ENCODE results near the gene S100A14. TPM values are rescaled to one million over a fixed set of nuclear protein-coding genes. Genes with fewer than 3 reads are reported as not detected.
A peak's percentile ranks its signal among the peaks of the same experiment; 100 is the strongest.

Gene S100A14
- total and polyA plus RNA-seq, 2 of the 4 experiments (the other 2 are of a cell fraction): 0.10 TPM; not detected in 1

GRCh38 chr1:153598309-153599172 is 17.6 kb downstream of the S100A14 start:
- H3K18ac ChIP-seq (ENCODE audit: low read depth, low read length): no peak overlapping the region
- H2AK9ac ChIP-seq (replicated peaks; ENCODE audit: low read depth, low read length, poor library complexity): peak overlapping the region; percentile 56
- H3K4me1 ChIP-seq (ENCODE audit: control insufficient read depth, insufficient read depth, low read length): peaks cover 8% of the 10 kb centered on the region
- in situ Hi-C loops (cut with MboI; ENCODE audit: low sequenced_read_pairs): no loop called here
- BruUV-seq (replicated peaks): no TSS peak
- CTCF ChIA-PET: interaction anchor here (1.0 kb wide), 1 partner anchor 26 kb away, joined by 3 read pairs; no protein-coding TSS in a partner anchor
- peak overlapping the region; percentile 44; the same call in 1 of the 2 replicates for H4K91ac ChIP-seq (ENCODE audit: insufficient read depth, low read depth, low read length)
- peak overlapping the region; percentile 47 for H2AK5ac ChIP-seq (ENCODE audit: low read depth, low read length)
- H3K27ac ChIP-seq (ENCODE audit: insufficient read depth, low read length): 0 out of 2 replicates have a peak overlapping the region, but pooled peaks have one; percentile 0
- H3K4me2 ChIP-seq (ENCODE audit: low read depth, low read length): no peak overlapping the region
- DNase-seq: peak; percentile 78
- TF ChIP-seq RFX5 (IDR thresholded peaks at IDR 0.05; ENCODE audit: low read depth, low read length) (peak; percentile 64; the same call in 1 of the 2 replicates), NFE2L2 (IDR thresholded peaks at IDR 0.05; ENCODE audit: low read depth, low read length) (no peak)
- no peaks in the 10 kb centered on the region for H3K36me3 ChIP-seq (ENCODE audit: control insufficient read depth, insufficient read depth, low read length)
- peak overlapping the region; percentile 14; the same call in 1 of the 2 replicates for H4K5ac ChIP-seq (ENCODE audit: low read depth, low read length)
- H3K23ac ChIP-seq (ENCODE audit: low read depth, low read length): no peak overlapping the region
- intact Hi-C loops (cut with micrococcal nuclease): no loop called here
- peaks cover 2 to 12% of the 10 kb centered on the region in 2 experiments; a peak in 2 of 4 replicates for H3K79me1 ChIP-seq (ENCODE audit: low read depth in 1 of 2, low read length in 2 of 2)
- H2BK120ac ChIP-seq (ENCODE audit: low read depth, low read length): no peak overlapping the region
- dilution Hi-C loops (cut with HindIII; ENCODE audit: low sequenced_read_pairs, unreplicated experiment): no loop called here
- H2BK5ac ChIP-seq (ENCODE audit: low read depth, low read length, poor library complexity, severe bottlenecking): peak overlapping the region; percentile 27
- no peaks in the 10 kb centered on the region for H3K27me3 ChIP-seq (ENCODE audit: control insufficient read depth, insufficient read depth, low read length)
- POLR2A ChIA-PET (ENCODE audit: unreplicated experiment): no interaction called here
- no peak overlapping the region for H3K4me3 ChIP-seq (ENCODE audit: insufficient read depth, low read depth, low read length)
- no peak overlapping the region for H3K9ac ChIP-seq (ENCODE audit: low read depth, low read length)
- ATAC-seq (ENCODE audit: low read depth): peak; percentile 79
- H3K9me3 ChIP-seq (ENCODE audit: control insufficient read depth, insufficient read depth, low read length): no peaks in the 10 kb centered on the region
- H3K56ac ChIP-seq (ENCODE audit: extremely low read depth, insufficient read depth, low read length): no peak overlapping the region
- no CpG with 5 or more reads among the region's 7 CpGs for WGBS, 2 experiments (ENCODE audit: extremely low coverage in 2 of 2, insufficient read length in 1 of 2)
- peak overlapping the region; percentile 56; the same call in 1 of the 2 replicates for H3K14ac ChIP-seq (replicated peaks; ENCODE audit: low read depth, low read length)
- H2BK15ac ChIP-seq (ENCODE audit: low read depth, low read length): no peak overlapping the region
- peak overlapping the region; percentile 68 for H2AFZ ChIP-seq (replicated peaks; ENCODE audit: low read length, poor library complexity)
- peak overlapping the region; percentile 33; the same call in 1 of the 2 replicates for H3K4ac ChIP-seq (ENCODE audit: low read depth, low read length)
- peak overlapping the region; percentile 1; the same call in 1 of the 2 replicates for H2BK20ac ChIP-seq (ENCODE audit: low read depth, low read length)
- H4K20me1 ChIP-seq (ENCODE audit: insufficient read depth, low read length): no peaks in the 10 kb centered on the region
- H4K8ac ChIP-seq (ENCODE audit: low read depth in 2 of 2, low read length in 2 of 2): peak overlapping the region in 1 of 2 experiments; percentile 41; a peak in 1 of 4 replicates
- no peaks in the 10 kb centered on the region; the same call in none of the 2 replicates for H3K9me1 ChIP-seq (ENCODE audit: insufficient read depth, low read length)
